HG03103 (cell line): ENCODE measurements around the gene UCKL1.
"Not testable (repeated sequence)": the region's sequence is repeated elsewhere in the genome, so short reads cannot be mapped to it uniquely, and the experiment has no call there.

Source experiments
- ATAC-seq: cut with Tn5 transposase; IDR thresholded peaks from one replicate; pipeline ENCODE4 v1.9.1; 2021; ENCODE audit warnings: low read depth; ENCODE audit not compliant: unreplicated experiment

Gene UCKL1

GRCh38 chr20:63945031-63945658 lies 11.1 kb downstream of the UCKL1 start:
- no peak for ATAC-seq

- no peak for ATAC-seq
Measured at GRCh38 chr20:63944078-63944941, 11.9 kb downstream of the UCKL1 start.

- no peak for ATAC-seq
Measured at GRCh38 chr20:63943808-63944077, 12.5 kb downstream of the UCKL1 start.

- ATAC-seq, result no peak
Measured at GRCh38 chr20:63942969-63943807, 13.0 kb downstream of the UCKL1 start.

GRCh38 chr20:63942250-63942951 lies 13.8 kb downstream of the UCKL1 start:
- no peak for ATAC-seq

GRCh38 chr20:63941282-63942081 lies 14.7 kb downstream of the UCKL1 start:
- ATAC-seq, result no peak

- no peak for ATAC-seq
Measured at GRCh38 chr20:63940472-63941266, 15.5 kb downstream of the UCKL1 start.

GRCh38 chr20:63940071-63940471 lies 16.1 kb downstream of the UCKL1 start:
- ATAC-seq, result no peak

GRCh38 chr20:63939061-63939935 lies 16.9 kb downstream of the UCKL1 start:
- no peak for ATAC-seq

GRCh38 chr20:63937596-63937995 lies 18.6 kb downstream of the UCKL1 start:
- no peak for ATAC-seq

GRCh38 chr20:63935447-63935846 lies 20.8 kb downstream of the UCKL1 start:
- ATAC-seq, result no peak

- ATAC-seq, result no peak
Measured at GRCh38 chr20:63934271-63935068, 21.7 kb downstream of the UCKL1 start.

GRCh38 chr20:63933646-63934045 lies 22.6 kb downstream of the UCKL1 start:
- ATAC-seq, result no peak

- no peak for ATAC-seq
Measured at GRCh38 chr20:63932606-63933160, 23.5 kb downstream of the UCKL1 start.

GRCh38 chr20:63931735-63932134 lies 24.5 kb downstream of the UCKL1 start:
- no peak for ATAC-seq

- no peak for ATAC-seq
Measured at GRCh38 chr20:63930971-63931553, 25.2 kb downstream of the UCKL1 start.

- ATAC-seq, result not testable (repeated sequence)
Measured at GRCh38 chr20:63929473-63929883, 26.7 kb downstream of the UCKL1 start.
